Measurements from ENCODE around the gene GIMAP5.

Gene GIMAP5

DNA sequence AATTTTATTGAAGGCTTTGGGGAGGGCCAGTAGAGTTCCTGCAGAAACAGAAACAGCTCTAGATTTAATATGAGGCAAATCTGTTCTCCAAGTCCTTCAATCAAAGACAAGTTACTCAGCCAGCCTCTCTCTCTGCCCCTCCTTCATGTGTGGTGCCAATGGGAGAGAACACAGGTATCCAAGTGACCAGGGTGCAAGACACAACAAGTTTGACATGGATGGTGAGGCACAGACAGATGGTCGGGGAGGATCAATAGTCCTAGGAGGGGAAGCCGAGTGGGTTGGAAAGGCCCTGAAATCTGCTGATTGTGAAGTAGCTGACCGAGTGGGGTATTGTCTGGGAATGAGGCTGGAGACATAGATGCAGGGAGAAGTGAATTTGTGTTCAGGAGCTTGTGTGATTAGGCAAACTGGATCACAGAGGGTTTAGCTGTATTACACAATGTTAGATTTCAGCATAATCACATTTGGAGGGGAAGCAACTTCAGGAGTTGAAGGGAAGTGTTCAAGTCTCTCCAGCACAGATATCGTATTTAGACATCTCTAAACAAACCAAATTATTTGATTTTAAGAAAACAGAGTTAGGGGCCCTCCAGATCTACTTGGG is 19.3 kb upstream of the GIMAP5 start:
- Histone ChIP-seq H2AFZ (ENCODE audit: low read depth) (no peak overlapping the region), H3K4me2 (no peak overlapping the region), H3K79me2 (ENCODE audit: insufficient read depth, low read depth) (no peaks in the 10 kb centered on the region), H3K27ac (no peak overlapping the region), H3K27me3 (ENCODE audit: insufficient read depth, low read depth) (no peaks in the 10 kb centered on the region), H3K4me3 (IDR thresholded peaks at IDR 0.05; ENCODE audit: insufficient read depth, low read depth, low read length) (no peak overlapping the region), H3K4me1 (ENCODE audit: low read depth, poor library complexity, severe bottlenecking) (no peaks in the 10 kb centered on the region), H3K36me3 (ENCODE audit: insufficient read depth) (no peaks in the 10 kb centered on the region), H4K20me1 (ENCODE audit: insufficient read depth) (no peaks in the 10 kb centered on the region), H3K9ac (no peak overlapping the region)
- TF ChIP-seq CTCF (conservative IDR thresholded peaks at IDR 0.05; ENCODE audit: low read depth, low read length) = no peak

DNA sequence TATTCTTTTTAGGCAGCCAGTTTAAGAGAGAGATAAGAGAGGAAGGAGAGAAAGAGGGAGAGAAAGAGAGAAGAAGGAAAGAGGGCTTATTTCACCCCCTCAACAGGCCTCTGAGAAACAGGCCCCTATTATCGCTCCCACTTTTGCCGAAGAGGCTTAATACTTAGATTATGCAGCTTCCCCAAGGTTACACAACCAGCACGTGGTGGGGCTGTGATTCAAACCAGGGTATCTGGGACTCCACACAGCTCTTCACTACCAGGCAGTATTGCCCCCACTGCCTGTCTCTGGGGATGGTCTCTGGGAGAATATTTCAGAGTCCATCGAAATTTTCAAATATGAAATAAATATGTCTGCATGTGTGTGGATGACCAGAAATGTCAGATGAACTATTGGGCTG is 17.8 kb upstream of the GIMAP5 start:
- H3K79me2 ChIP-seq (ENCODE audit: insufficient read depth, low read depth) = no peaks in the 10 kb centered on the region
- TF ChIP-seq CTCF (conservative IDR thresholded peaks at IDR 0.05; ENCODE audit: low read depth, low read length) = no peak
- no peaks in the 10 kb centered on the region for H3K36me3 ChIP-seq (ENCODE audit: insufficient read depth)
- no peak overlapping the region for H2AFZ ChIP-seq (ENCODE audit: low read depth)
- no peaks in the 10 kb centered on the region for H4K20me1 ChIP-seq (ENCODE audit: insufficient read depth)
- no peak overlapping the region for H3K4me2 ChIP-seq
- no peak overlapping the region for H3K27ac ChIP-seq
- H3K27me3 ChIP-seq (ENCODE audit: insufficient read depth, low read depth) = no peaks in the 10 kb centered on the region
- no peak overlapping the region for H3K9ac ChIP-seq
- H3K4me1 ChIP-seq (ENCODE audit: low read depth, poor library complexity, severe bottlenecking) = no peaks in the 10 kb centered on the region
- H3K4me3 ChIP-seq (IDR thresholded peaks at IDR 0.05; ENCODE audit: insufficient read depth, low read depth, low read length) = no peak overlapping the region

- Histone ChIP-seq H3K4me1 (ENCODE audit: low read depth, poor library complexity, severe bottlenecking) (no peaks in the 10 kb centered on the region), H3K4me2 (no peak overlapping the region)
Observed at GRCh38 chr7:150719960-150720891, 17.0 kb upstream of the GIMAP5 start.

GRCh38 chr7:150721970-150722373 is 15.2 kb upstream of the GIMAP5 start:
- no peak for TF ChIP-seq CTCF (conservative IDR thresholded peaks at IDR 0.05; ENCODE audit: low read depth, low read length)
- H3K9ac ChIP-seq = no peak overlapping the region
- H3K79me2 ChIP-seq (ENCODE audit: insufficient read depth, low read depth) = no peaks in the 10 kb centered on the region
- no peak overlapping the region for H3K4me3 ChIP-seq (IDR thresholded peaks at IDR 0.05; ENCODE audit: insufficient read depth, low read depth, low read length)
- no peak overlapping the region for H2AFZ ChIP-seq (ENCODE audit: low read depth)
- no peaks in the 10 kb centered on the region for H3K36me3 ChIP-seq (ENCODE audit: insufficient read depth)
- H3K4me1 ChIP-seq (ENCODE audit: low read depth, poor library complexity, severe bottlenecking) = no peaks in the 10 kb centered on the region
- no peak overlapping the region for H3K27ac ChIP-seq
- no peaks in the 10 kb centered on the region for H4K20me1 ChIP-seq (ENCODE audit: insufficient read depth)
- H3K27me3 ChIP-seq (ENCODE audit: insufficient read depth, low read depth) = no peaks in the 10 kb centered on the region
- H3K4me2 ChIP-seq = no peak overlapping the region

More at GRCh38 chr7:150719960-150720891, 17.0 kb upstream of the GIMAP5 start:
- Histone ChIP-seq H3K9ac (no peak overlapping the region), H3K27ac (no peak overlapping the region), H3K36me3 (ENCODE audit: insufficient read depth) (no peaks in the 10 kb centered on the region), H2AFZ (ENCODE audit: low read depth) (no peak overlapping the region), H3K4me3 (IDR thresholded peaks at IDR 0.05; ENCODE audit: insufficient read depth, low read depth, low read length) (no peak overlapping the region), H3K27me3 (ENCODE audit: insufficient read depth, low read depth) (no peaks in the 10 kb centered on the region), H4K20me1 (ENCODE audit: insufficient read depth) (no peaks in the 10 kb centered on the region), H3K79me2 (ENCODE audit: insufficient read depth, low read depth) (no peaks in the 10 kb centered on the region)
- no peak for TF ChIP-seq CTCF (conservative IDR thresholded peaks at IDR 0.05; ENCODE audit: low read depth, low read length)

Measured in KMS-11 (cell line).